Spleen (tissue), 7 donors: ENCODE results near the gene KIF16B.

ENCODE experiments used
- CTCF ChIP-seq, 11 experiments: fragments of 200-600 bp in 7 of 11; fragments of 450-650 bp in 4 of 11; sonication (generic) in 4 of 11; IDR thresholded peaks in 8 of 11; conservative IDR thresholded peaks in 3 of 11; 1 replicate in 7 of 11; 2 replicates in 4 of 11; pipeline versions ENCODE4 v1.4.0 to v1.8.0; 2016 to 2021; ENCODE audit warnings: antibody characterized with exemption in 11 of 11, inconsistent platforms in 4 of 11, mild to moderate bottlenecking in 1 of 11
- POLR2AphosphoS5 ChIP-seq, 3 donors: sonication (generic); formaldehyde crosslinking; IDR thresholded peaks; one replicate each; pipeline ENCODE4 v1.5.1; 2017; ENCODE audit warnings: antibody characterized with exemption in 3 of 3
- donor health status: DM: no; HTN: no; CAD: no; lungs with moderate emphysema.
- donor health status: DM: no; HTN: no; CAD: no.
- donor health status: DM: no; HTN: no; CAD: no.

DNA sequence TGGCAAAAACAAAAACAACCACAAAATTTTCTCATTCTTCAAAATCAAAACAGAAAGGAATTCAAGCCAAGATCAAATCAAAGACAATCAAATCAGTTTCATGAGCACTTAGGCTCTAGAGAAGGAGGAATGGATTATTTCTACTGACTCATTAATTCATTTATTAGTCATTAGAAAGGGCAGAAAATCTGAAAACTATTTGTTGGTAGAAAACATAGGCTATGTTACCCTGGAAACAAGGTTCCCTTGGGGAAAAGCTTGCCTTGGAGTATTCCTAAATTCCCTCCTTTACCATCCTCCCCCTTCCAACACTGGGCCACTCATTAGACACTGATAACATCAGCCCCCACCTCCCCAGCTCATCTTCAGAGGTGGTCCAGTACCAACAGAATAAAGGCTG, 17.5 kb downstream of the KIF16B start:
- no peak for TF ChIP-seq CTCF (IDR thresholded peaks at IDR 0.05 in 8 of 11, conservative IDR thresholded peaks at IDR 0.05 in 3 of 11)
- no peak for TF ChIP-seq POLR2AphosphoS5 (IDR thresholded peaks at IDR 0.05)
